Bronchial epithelial cell (primary cell): ENCODE data around the gene TNPO1. TPM values are rescaled to one million over a fixed set of nuclear protein-coding genes. Genes with fewer than 3 reads are reported as not detected.

Experiments
- DNase-seq: peaks from one replicate; pipeline ENCODE4 v3.0.0-alpha.2; 2010; ENCODE audit warnings: low read depth
- FAIRE-seq: peaks from 2 replicates; lab custom pipeline; 2011; peaks lifted over from hg19 to GRCh38; lab: Jason Lieb, UNC
- H3K27me3 ChIP-seq: 2 replicates; pipeline ENCODE4 v1.5.1; 2011; ENCODE audit warnings: low read length; ENCODE audit not compliant: control insufficient read depth, insufficient read depth
- H3K36me3 ChIP-seq: 2 replicates; pipeline ENCODE4 v1.5.1; 2011; ENCODE audit warnings: low read length; ENCODE audit not compliant: control insufficient read depth, insufficient read depth
- H3K4me3 ChIP-seq: 2 replicates; pipeline ENCODE4 v1.5.1; 2011; ENCODE audit warnings: mild to moderate bottlenecking, low read depth, low read length, control low read depth
- total RNA-seq: library from RNA; depleted of rRNA; stranded (reverse); fragments of >200 nt; gene quantifications from 2 replicates; pipeline ENCODE4 v1.2.1, GENCODE V29; 2014
- TF ChIP-seq, protein P1 (sequence below): IDR thresholded peaks from 2 replicates; pipeline ENCODE4 v1.5.1; 2011; ENCODE audit warnings: mild to moderate bottlenecking, moderate library complexity, low read length, control low read depth, inconsistent platforms; ENCODE audit not compliant: insufficient read depth, severe bottlenecking

TNPO1 gene
- total RNA-seq, 1 donor from 2014 or later: 329 TPM

- peaks cover 9% of the 10 kb centered on the region for H3K36me3 ChIP-seq
- TF ChIP-seq, protein P1, sequence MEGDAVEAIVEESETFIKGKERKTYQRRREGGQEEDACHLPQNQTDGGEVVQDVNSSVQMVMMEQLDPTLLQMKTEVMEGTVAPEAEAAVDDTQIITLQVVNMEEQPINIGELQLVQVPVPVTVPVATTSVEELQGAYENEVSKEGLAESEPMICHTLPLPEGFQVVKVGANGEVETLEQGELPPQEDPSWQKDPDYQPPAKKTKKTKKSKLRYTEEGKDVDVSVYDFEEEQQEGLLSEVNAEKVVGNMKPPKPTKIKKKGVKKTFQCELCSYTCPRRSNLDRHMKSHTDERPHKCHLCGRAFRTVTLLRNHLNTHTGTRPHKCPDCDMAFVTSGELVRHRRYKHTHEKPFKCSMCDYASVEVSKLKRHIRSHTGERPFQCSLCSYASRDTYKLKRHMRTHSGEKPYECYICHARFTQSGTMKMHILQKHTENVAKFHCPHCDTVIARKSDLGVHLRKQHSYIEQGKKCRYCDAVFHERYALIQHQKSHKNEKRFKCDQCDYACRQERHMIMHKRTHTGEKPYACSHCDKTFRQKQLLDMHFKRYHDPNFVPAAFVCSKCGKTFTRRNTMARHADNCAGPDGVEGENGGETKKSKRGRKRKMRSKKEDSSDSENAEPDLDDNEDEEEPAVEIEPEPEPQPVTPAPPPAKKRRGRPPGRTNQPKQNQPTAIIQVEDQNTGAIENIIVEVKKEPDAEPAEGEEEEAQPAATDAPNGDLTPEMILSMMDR: no peak
- DNase-seq: no peak
- FAIRE-seq: no peak
- no peak overlapping the region for H3K4me3 ChIP-seq
- H3K27me3 ChIP-seq: no peaks in the 10 kb centered on the region
Measured at GRCh38 chr5:72855821-72856220, 39.4 kb downstream of the TNPO1 start.

DNA sequence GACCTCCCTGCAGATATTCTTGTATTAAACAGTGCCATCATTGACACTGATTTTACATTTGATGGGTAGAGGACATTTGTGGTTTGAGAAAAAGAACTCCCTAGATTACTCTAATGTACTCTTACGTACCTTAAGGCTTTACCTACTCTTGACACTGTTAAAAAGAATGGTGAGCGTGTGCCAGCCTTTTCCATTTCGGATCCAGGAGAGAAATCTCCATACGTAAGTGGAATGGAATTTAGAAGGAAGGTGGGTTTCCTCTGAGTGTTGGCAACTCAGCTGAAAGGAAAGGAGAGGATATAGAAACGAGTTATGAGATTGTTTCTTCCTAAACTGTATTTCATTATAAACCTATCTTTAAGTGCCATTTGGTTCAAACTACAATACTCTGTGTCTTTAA is 40.9 kb downstream of the TNPO1 start:
- DNase-seq (peak; percentile 45), FAIRE-seq (no peak)
- TF ChIP-seq, protein P1: no peak
- peaks cover 13% of the 10 kb centered on the region for H3K36me3 ChIP-seq
- no peak overlapping the region for H3K4me3 ChIP-seq
- no peaks in the 10 kb centered on the region for H3K27me3 ChIP-seq

- no peak for DNase-seq
- Histone ChIP-seq H3K27me3 (no peaks in the 10 kb centered on the region), H3K36me3 (peaks cover 14% of the 10 kb centered on the region), H3K4me3 (no peak overlapping the region)
- TF ChIP-seq, protein P1: no peak
- no peak for FAIRE-seq
Measured at GRCh38 chr5:72859127-72859526, 42.7 kb downstream of the TNPO1 start.

DNA sequence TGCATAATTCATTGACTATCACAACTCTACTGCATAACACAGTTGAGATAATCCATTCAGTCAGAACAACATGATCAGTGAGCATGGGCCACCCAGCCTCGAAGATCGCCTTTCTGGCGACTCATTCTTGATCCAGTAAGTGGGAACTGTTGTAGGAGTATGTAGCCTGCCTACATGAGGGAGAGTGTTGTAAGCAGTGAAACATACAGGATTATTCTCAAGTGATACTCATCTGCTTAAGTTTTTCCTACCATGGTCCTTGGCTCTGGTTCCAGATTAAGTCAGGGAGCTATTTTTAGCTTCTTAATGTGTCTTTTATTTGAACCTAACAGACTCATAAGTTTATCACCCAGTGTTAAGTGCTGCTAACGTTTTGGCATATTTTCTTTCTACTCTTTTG is 44.0 kb downstream of the TNPO1 start:
- TF ChIP-seq, protein P1: no peak
- H3K4me3 ChIP-seq: no peak overlapping the region
- peak; percentile 75 for FAIRE-seq
- DNase-seq: no peak
- peaks cover 13% of the 10 kb centered on the region for H3K36me3 ChIP-seq
- H3K27me3 ChIP-seq: no peaks in the 10 kb centered on the region

DNA sequence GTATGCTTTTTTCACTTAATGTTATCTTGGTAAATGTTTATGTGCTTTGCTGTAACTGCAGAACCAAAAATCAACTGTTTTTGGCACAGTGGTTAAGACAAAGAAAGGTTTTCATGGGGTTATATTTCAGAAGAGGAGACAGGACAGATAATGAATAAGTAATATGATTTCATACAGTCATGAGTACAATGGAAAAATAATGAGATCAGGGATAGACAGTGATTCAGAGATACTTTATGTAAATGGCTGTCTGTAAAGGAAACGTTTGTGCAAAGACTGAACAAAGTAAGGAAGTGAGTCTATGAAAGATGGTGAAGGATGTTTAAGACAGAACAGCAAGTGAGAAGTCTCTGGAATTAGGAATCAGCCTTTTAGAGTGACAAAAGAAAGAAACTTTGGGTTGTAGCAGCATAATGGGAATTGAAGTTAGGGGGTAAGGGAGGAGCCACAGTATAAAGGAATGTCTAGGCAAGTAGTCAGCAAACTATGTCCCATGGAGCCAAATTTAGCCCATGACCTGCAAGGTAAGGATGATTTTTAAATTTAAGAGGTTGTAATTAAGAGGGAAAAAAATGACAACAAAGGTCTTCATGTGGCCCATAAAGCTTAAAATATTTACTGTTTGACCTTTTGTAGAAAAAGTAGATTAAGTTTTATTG is 55.0 kb downstream of the TNPO1 start:
- peak; percentile 38 for DNase-seq
- FAIRE-seq: no peak
- H3K36me3 ChIP-seq: peaks cover 6% of the 10 kb centered on the region
- TF ChIP-seq, protein P1: no peak
- H3K27me3 ChIP-seq: no peaks in the 10 kb centered on the region
- no peak overlapping the region for H3K4me3 ChIP-seq

DNA sequence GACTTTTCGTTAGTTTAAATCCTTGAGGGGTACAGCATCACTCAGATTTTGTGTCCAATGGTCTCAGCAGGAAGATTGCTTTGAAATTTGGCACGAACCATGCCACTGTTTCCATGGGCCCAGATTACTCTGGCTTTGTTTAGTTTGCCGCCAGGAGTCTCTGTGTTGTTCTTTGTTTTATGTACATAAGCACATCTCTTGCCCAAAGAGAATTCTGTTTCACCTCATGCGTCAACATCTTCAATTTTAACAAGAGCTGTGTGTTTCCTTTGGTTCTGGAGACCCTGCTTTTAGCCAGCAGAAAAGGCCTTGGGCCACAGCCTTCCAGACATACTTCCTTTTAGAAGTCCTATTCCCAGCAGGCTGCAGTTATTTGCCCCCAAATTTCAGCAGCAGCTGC is 62.4 kb downstream of the TNPO1 start:
- TF ChIP-seq, protein P1: no peak
- Histone ChIP-seq H3K36me3 (peaks cover 13% of the 10 kb centered on the region), H3K4me3 (no peak overlapping the region), H3K27me3 (no peaks in the 10 kb centered on the region)
- DNase-seq (no peak), FAIRE-seq (no peak)
